HCT116 (cell line): ENCODE data around the gene TBK1. TPM values are rescaled to one million over a fixed set of nuclear protein-coding genes. Genes with fewer than 3 reads are reported as not detected.

Experiments
- ATAC-seq: fragments of 200-7000 bp; cut with Tn5 transposase; 2 replicates; pipeline ENCODE4 v1.9.1; 2020; ENCODE audit warnings: mild to moderate bottlenecking, moderate library complexity
- BruUV-seq: library from RNA; stranded (reverse); fragments of 400-500 nt; replicated peaks from 2 replicates; lab custom pipeline; 2021; lab: Mats Ljungman, UMichigan
- CTCF ChIA-PET: fragments of 300-600 bp; sonication (Branson Sonifier 250); formaldehyde crosslinking; loops from one replicate; lab custom pipeline; 2021; ENCODE audit warnings: antibody characterized with exemption; lab: Charles Lee
- POLR2A ChIA-PET: fragments of 300-600, 350-600 bp; sonication (Branson Sonifier 250); formaldehyde crosslinking; loops from one replicate; lab custom pipeline; 2021; ENCODE audit warnings: antibody characterized with exemption; lab: Charles Lee
- RAD21 ChIA-PET, 2 experiments: fragments of 300-600 bp; sonication (Branson Sonifier 250); formaldehyde crosslinking; loops; one replicate each; lab custom pipeline; 2023; ENCODE audit warnings: low total read pairs in 2 of 2; ENCODE audit not compliant: uncharacterized antibody in 2 of 2, unreplicated experiment in 2 of 2, low non-redundant PET in 1 of 2; lab: Charles Lee
- DNase-seq: peaks from one replicate; pipeline ENCODE4 v3.0.0-alpha.2; 2010; ENCODE audit warnings: low read depth, low spot score
- H2AFZ ChIP-seq: fragments of 200-600 bp; shearing (Covaris generic), sonication (generic); 2 replicates; pipeline ENCODE4 v1.6.1; 2017; ENCODE audit warnings: low read depth, mixed run types, mixed read lengths, antibody characterized with exemption, low read length; ENCODE audit not compliant: poor library complexity, severe bottlenecking
- H3K27ac ChIP-seq: 2 replicates; pipeline ENCODE4 v1.5.1; 2012; ENCODE audit warnings: low read depth, low read length
- H3K27me3 ChIP-seq: fragments of 200-600 bp; sonication (generic); 2 replicates; pipeline ENCODE4 v1.6.1; 2016; ENCODE audit warnings: mixed run types, low read length, mixed read lengths; ENCODE audit not compliant: insufficient read depth
- H3K36me3 ChIP-seq, 2 experiments: fragments of 200-500 bp in 1 of 2; fragments of 200-600 bp in 1 of 2; sonication (Bioruptor generic) in 1 of 2; sonication (generic) in 1 of 2; 2 replicates each; pipeline versions ENCODE4 v1.5.1 to v1.6.1; 2014 to 2016; ENCODE audit warnings: low read length in 2 of 2, inconsistent platforms in 1 of 2, mixed read lengths in 1 of 2, mixed run types in 1 of 2; ENCODE audit not compliant: insufficient read depth in 2 of 2, control insufficient read depth in 1 of 2
- H3K4me1 ChIP-seq, 2 experiments: fragments of 200-600 bp in 1 of 2; sonication (generic) in 1 of 2; 2 replicates each; pipeline versions ENCODE4 v1.5.1 to v1.6.1; 2012 to 2017; ENCODE audit warnings: low read length in 2 of 2, inconsistent platforms in 1 of 2, mild to moderate bottlenecking in 1 of 2, mixed read lengths in 1 of 2, mixed run types in 1 of 2, moderate library complexity in 1 of 2; ENCODE audit not compliant: insufficient read depth in 2 of 2, control insufficient read depth in 1 of 2
- H3K4me2 ChIP-seq: fragments of 200-600 bp; sonication (generic); 2 replicates; pipeline ENCODE4 v1.6.1; 2017; ENCODE audit warnings: mixed run types, low read length, mixed read lengths
- H3K4me3 ChIP-seq, 2 experiments: fragments of 200-600 bp in 1 of 2; sonication (generic) in 1 of 2; replicated peaks in 1 of 2; 2 replicates each; pipeline ENCODE4 v1.5.1; 2011 to 2016; ENCODE audit warnings: low read length in 2 of 2, control low read depth in 1 of 2, low read depth in 1 of 2, mild to moderate bottlenecking in 1 of 2, mixed read lengths in 1 of 2, mixed run types in 1 of 2
- H3K79me2 ChIP-seq: fragments of 200-600 bp; sonication (generic); 2 replicates; pipeline ENCODE4 v1.6.1; 2017; ENCODE audit warnings: mild to moderate bottlenecking, mixed run types, low read length, moderate library complexity, mixed read lengths; ENCODE audit not compliant: insufficient read depth
- H3K9ac ChIP-seq: fragments of 200-600 bp; sonication (generic); 2 replicates; pipeline ENCODE4 v1.6.1; 2016; ENCODE audit warnings: low read length, mixed read lengths
- H3K9me2 ChIP-seq: fragments of 200-600 bp; sonication (generic), shearing (Covaris generic); 2 replicates; pipeline ENCODE4 v1.6.1; 2017; ENCODE audit warnings: mixed run types, mild to moderate bottlenecking, moderate library complexity; ENCODE audit not compliant: insufficient read depth
- H3K9me3 ChIP-seq, 2 experiments: fragments of 200-500 bp in 1 of 2; fragments of 200-600 bp in 1 of 2; sonication (Bioruptor generic) in 1 of 2; sonication (generic) in 1 of 2; 2 replicates each; pipeline ENCODE4 v1.6.1; 2014 to 2017; ENCODE audit warnings: low read length in 2 of 2, mixed read lengths in 2 of 2, inconsistent platforms in 1 of 2, low read depth in 1 of 2, mild to moderate bottlenecking in 1 of 2, mixed run types in 1 of 2, moderate library complexity in 1 of 2; ENCODE audit not compliant: control insufficient read depth in 1 of 2, insufficient read depth in 1 of 2
- H4K20me1 ChIP-seq: fragments of 200-600 bp; sonication (generic), shearing (Covaris generic); 2 replicates; pipeline ENCODE4 v1.6.1; 2017; ENCODE audit warnings: mixed run types, mild to moderate bottlenecking, moderate library complexity; ENCODE audit not compliant: insufficient read depth
- EZH2 ChIP-seq: fragments of 200-600 bp; sonication (generic); IDR thresholded peaks from 2 replicates; pipeline ENCODE4 v1.6.1; 2017; ENCODE audit warnings: antibody characterized with exemption, mixed run types
- FOSL1 ChIP-seq: IDR thresholded peaks from 2 replicates; pipeline ENCODE4 v1.6.1; 2012; ENCODE audit warnings: low read depth
- POLR2AphosphoS5 ChIP-seq: IDR thresholded peaks from 2 replicates; pipeline ENCODE4 v1.6.1; 2011; ENCODE audit warnings: mild to moderate bottlenecking, low read depth, low read length, moderate library complexity
- SP1 ChIP-seq: IDR thresholded peaks from 2 replicates; pipeline ENCODE4 v1.6.1; 2012; ENCODE audit warnings: low read depth
- ZNF274 ChIP-seq: fragments of 200-500 bp; sonication (Bioruptor generic); IDR thresholded peaks from 2 replicates; pipeline ENCODE4 v1.6.1; 2014; ENCODE audit warnings: mild to moderate bottlenecking, low read depth, low read length, inconsistent platforms
- intact Hi-C: fragments of 100-400 bp; cut with micrococcal nuclease; formaldehyde crosslinking; loops from 2 replicates; pipeline ENCODE4 v1.10.0; 2022
- total RNA-seq: library from RNA; stranded (reverse); gene quantifications from one replicate; pipeline ENCODE4 v1.2.1, GENCODE V29; 2021; ENCODE audit not compliant: unreplicated experiment
- TF ChIP-seq, protein P1 (sequence below): IDR thresholded peaks from 2 replicates; pipeline ENCODE4 v1.6.1; 2011; ENCODE audit warnings: mild to moderate bottlenecking, low read length, moderate library complexity; ENCODE audit not compliant: insufficient replicate concordance; ENCODE audit errors: extremely low read depth
- TF ChIP-seq, protein P2 (sequence below): IDR thresholded peaks from 2 replicates; pipeline ENCODE4 v1.6.1; 2012
- TF ChIP-seq, protein P3 (sequence below): IDR thresholded peaks from 2 replicates; pipeline ENCODE4 v1.6.1; 2012

Gene TBK1
- total RNA-seq, 1 experiment from 2014 or later = 27.0 TPM

DNA sequence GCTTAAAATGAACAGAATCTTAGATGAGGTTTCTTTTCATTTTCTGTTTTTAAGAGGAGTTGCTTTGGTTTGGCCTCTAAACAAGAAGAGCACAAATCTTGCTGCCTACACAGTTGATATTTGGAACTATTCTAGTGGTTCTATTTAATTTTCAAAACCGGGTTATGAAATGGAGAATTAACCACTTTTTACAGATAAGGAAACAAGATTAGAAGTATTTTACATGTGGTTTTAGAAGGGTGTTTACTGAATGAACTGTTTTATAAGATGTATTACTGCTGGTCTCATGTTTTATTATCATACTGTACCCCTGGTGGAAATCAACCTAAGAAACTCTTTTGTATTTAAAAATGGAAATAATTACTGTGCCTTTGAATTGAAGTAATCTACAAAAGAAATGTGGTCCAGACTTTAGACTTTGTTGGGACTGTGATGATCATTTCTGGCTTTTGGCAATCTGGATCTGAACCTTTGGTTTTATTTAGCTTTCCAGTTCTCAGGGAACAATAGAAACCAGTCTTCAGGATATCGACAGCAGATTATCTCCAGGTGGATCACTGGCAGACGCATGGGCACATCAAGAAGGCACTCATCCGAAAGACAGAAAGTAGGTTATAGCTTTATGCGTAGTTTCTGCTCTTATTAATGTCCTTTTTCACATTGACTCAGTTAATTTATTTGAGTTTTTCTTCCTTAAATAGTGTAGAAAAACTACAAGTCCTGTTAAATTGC, 43.2 kb downstream of the TBK1 start:
- ChIA-PET POLR2A (no interaction called here), CTCF (no interaction called here)

DNA sequence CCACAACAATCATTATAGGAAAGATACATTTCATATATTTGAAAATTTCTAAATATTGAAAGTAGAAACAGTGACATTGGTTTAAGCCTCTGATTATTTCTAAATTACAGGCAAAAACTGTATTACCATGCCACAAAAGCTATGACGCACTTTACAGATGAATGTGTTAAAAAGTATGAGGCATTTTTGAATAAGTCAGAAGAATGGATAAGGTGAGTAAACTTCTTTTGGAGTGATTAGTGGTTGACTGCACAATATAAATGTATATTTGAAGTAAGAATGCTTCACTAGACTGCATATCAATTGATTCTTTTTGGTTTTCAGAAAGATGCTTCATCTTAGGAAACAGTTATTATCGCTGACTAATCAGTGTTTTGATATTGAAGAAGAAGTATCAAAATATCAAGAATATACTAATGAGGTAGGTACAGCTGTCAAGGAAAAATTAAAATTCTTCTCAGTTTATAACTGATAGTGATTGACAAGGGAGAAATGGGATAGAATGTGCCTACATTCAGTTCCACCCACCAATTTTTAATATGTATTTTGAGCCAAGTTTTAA, 45.0 kb downstream of the TBK1 start:
- no peaks in the 10 kb centered on the region for H3K4me1 ChIP-seq
- POLR2A ChIA-PET = no interaction called here
- no peaks in the 10 kb centered on the region for H3K79me2 ChIP-seq
- CTCF ChIA-PET = no interaction called here
- TF ChIP-seq, protein P1, sequence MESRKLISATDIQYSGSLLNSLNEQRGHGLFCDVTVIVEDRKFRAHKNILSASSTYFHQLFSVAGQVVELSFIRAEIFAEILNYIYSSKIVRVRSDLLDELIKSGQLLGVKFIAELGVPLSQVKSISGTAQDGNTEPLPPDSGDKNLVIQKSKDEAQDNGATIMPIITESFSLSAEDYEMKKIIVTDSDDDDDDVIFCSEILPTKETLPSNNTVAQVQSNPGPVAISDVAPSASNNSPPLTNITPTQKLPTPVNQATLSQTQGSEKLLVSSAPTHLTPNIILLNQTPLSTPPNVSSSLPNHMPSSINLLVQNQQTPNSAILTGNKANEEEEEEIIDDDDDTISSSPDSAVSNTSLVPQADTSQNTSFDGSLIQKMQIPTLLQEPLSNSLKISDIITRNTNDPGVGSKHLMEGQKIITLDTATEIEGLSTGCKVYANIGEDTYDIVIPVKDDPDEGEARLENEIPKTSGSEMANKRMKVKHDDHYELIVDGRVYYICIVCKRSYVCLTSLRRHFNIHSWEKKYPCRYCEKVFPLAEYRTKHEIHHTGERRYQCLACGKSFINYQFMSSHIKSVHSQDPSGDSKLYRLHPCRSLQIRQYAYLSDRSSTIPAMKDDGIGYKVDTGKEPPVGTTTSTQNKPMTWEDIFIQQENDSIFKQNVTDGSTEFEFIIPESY = no peak
- TF ChIP-seq EZH2 (no peak), FOSL1 (no peak)
- H3K36me3 ChIP-seq = peaks cover 40 to 43% of the 10 kb centered on the region in 2 experiments
- H3K9ac ChIP-seq = no peak overlapping the region
- no peaks in the 10 kb centered on the region for H3K9me2 ChIP-seq
- H4K20me1 ChIP-seq = no peaks in the 10 kb centered on the region; the same call in 1 of the 2 replicates
- no TSS peak for BruUV-seq
- H2AFZ ChIP-seq = no peak overlapping the region
- no peaks in the 10 kb centered on the region for H3K27me3 ChIP-seq
- no peak overlapping the region for H3K27ac ChIP-seq
- H3K4me2 ChIP-seq = no peak overlapping the region
- H3K9me3 ChIP-seq = no peaks in the 10 kb centered on the region
- RAD21 ChIA-PET = no interaction called here
- intact Hi-C loops = no loop called here
- no peak for DNase-seq
- no peak overlapping the region for H3K4me3 ChIP-seq
- no peak for ATAC-seq

More for the DNA sequence above, 43.2 kb downstream of the TBK1 start:
- DNase-seq = no peak
- Histone ChIP-seq H3K4me1 (no peaks in the 10 kb centered on the region), H3K27ac (no peak overlapping the region), H3K36me3 (peaks cover 41 to 47% of the 10 kb centered on the region in 2 experiments), H4K20me1 (no peaks in the 10 kb centered on the region; the same call in 1 of the 2 replicates), H3K9me3 (no peaks in the 10 kb centered on the region), H3K9ac (no peak overlapping the region), H2AFZ (no peak overlapping the region), H3K4me2 (no peak overlapping the region), H3K79me2 (no peaks in the 10 kb centered on the region), H3K4me3 (no peak overlapping the region), H3K27me3 (no peaks in the 10 kb centered on the region), H3K9me2 (no peaks in the 10 kb centered on the region)
- TF ChIP-seq POLR2AphosphoS5 (no peak), EZH2 (no peak), SP1 (no peak), ZNF274 (no peak)
- TF ChIP-seq, protein P2, sequence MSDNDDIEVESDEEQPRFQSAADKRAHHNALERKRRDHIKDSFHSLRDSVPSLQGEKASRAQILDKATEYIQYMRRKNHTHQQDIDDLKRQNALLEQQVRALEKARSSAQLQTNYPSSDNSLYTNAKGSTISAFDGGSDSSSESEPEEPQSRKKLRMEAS = no peak
- TF ChIP-seq, protein P3, sequence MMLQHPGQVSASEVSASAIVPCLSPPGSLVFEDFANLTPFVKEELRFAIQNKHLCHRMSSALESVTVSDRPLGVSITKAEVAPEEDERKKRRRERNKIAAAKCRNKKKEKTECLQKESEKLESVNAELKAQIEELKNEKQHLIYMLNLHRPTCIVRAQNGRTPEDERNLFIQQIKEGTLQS = no peak
- BruUV-seq = no TSS peak
- intact Hi-C loops = no loop called here
- RAD21 ChIA-PET = no interaction called here
- ATAC-seq = no peak
